Measurements from ENCODE around the gene DAP. TPM values are rescaled to one million over a fixed set of nuclear protein-coding genes. Genes with fewer than 3 reads are reported as not detected.

DAP gene
- total and polyA plus RNA-seq, 2 donors from 2014 or later: 123 to 133 TPM

GRCh38 chr5:10690460-10691440 lies 70.3 kb downstream of the DAP start:
- FAIRE-seq (no peak), DNase-seq (no peak)
- H3K4me3 ChIP-seq (ENCODE audit: low read length in 3 of 3): no peak overlapping the region
- H3K27me3 ChIP-seq (ENCODE audit: control insufficient read depth, insufficient read depth, low read length): no peaks in the 10 kb centered on the region
- no peak overlapping the region for H3K27ac ChIP-seq (ENCODE audit: low read depth in 2 of 2, low read length in 2 of 2)
- peaks cover 0 to 4% (median 0%) of the 10 kb centered on the region in 3 donors for H3K4me1 ChIP-seq (ENCODE audit: control insufficient read depth in 2 of 3, insufficient read depth in 2 of 3, low read depth in 1 of 3, low read length in 3 of 3)
- TF ChIP-seq CTCF (IDR thresholded peaks at IDR 0.05; ENCODE audit: borderline replicate concordance, extremely low read depth, insufficient read depth): no peak
- intact Hi-C loops (cut with DNase I): no loop called here
- no peaks in the 10 kb centered on the region for H3K36me3 ChIP-seq (ENCODE audit: control insufficient read depth in 2 of 3, insufficient read depth in 3 of 3, low read length in 3 of 3)
- H3K9ac ChIP-seq (ENCODE audit: low read length in 3 of 3): no peak overlapping the region
- H3K9me3 ChIP-seq (ENCODE audit: control insufficient read depth in 2 of 3, insufficient read depth in 1 of 3, low read length in 3 of 3): peaks cover 0 to 5% (median 0%) of the 10 kb centered on the region in 3 donors

- no peaks in the 10 kb centered on the region for H3K27me3 ChIP-seq (ENCODE audit: control insufficient read depth, insufficient read depth, low read length)
- TF ChIP-seq CTCF (IDR thresholded peaks at IDR 0.05; ENCODE audit: borderline replicate concordance, extremely low read depth, insufficient read depth): peak; percentile 19
- H3K36me3 ChIP-seq (ENCODE audit: control insufficient read depth in 2 of 3, insufficient read depth in 3 of 3, low read length in 3 of 3): no peaks in the 10 kb centered on the region
- H3K27ac ChIP-seq (ENCODE audit: low read depth in 2 of 2, low read length in 2 of 2): no peak overlapping the region
- intact Hi-C loops (cut with DNase I): no loop called here
- H3K4me1 ChIP-seq (ENCODE audit: control insufficient read depth in 2 of 3, insufficient read depth in 2 of 3, low read depth in 1 of 3, low read length in 3 of 3): peaks cover 0 to 2% (median 0%) of the 10 kb centered on the region in 3 donors
- no peak overlapping the region for H3K4me3 ChIP-seq (ENCODE audit: low read length in 3 of 3)
- H3K9me3 ChIP-seq (ENCODE audit: control insufficient read depth in 2 of 3, insufficient read depth in 1 of 3, low read length in 3 of 3): peaks cover 0 to 5% (median 0%) of the 10 kb centered on the region in 3 donors
- no peak overlapping the region for H3K9ac ChIP-seq (ENCODE audit: low read length in 3 of 3)
- FAIRE-seq (no peak), DNase-seq (no peak)
Measured at GRCh38 chr5:10689391-10690081, 71.5 kb downstream of the DAP start.

- no peak for TF ChIP-seq CTCF (IDR thresholded peaks at IDR 0.05; ENCODE audit: borderline replicate concordance, extremely low read depth, insufficient read depth)
- DNase-seq (no peak), FAIRE-seq (no peak)
- no peak overlapping the region for H3K27ac ChIP-seq (ENCODE audit: low read depth in 2 of 2, low read length in 2 of 2)
- no peaks in the 10 kb centered on the region for H3K27me3 ChIP-seq (ENCODE audit: control insufficient read depth, insufficient read depth, low read length)
- intact Hi-C loops (cut with DNase I): no loop called here
- no peaks in the 10 kb centered on the region for H3K4me1 ChIP-seq (ENCODE audit: control insufficient read depth in 2 of 3, insufficient read depth in 2 of 3, low read depth in 1 of 3, low read length in 3 of 3)
- H3K9me3 ChIP-seq (ENCODE audit: control insufficient read depth in 2 of 3, insufficient read depth in 1 of 3, low read length in 3 of 3): peaks cover 0 to 5% (median 0%) of the 10 kb centered on the region in 3 donors
- H3K4me3 ChIP-seq (ENCODE audit: low read length in 3 of 3): no peak overlapping the region
- H3K36me3 ChIP-seq (ENCODE audit: control insufficient read depth in 2 of 3, insufficient read depth in 3 of 3, low read length in 3 of 3): no peaks in the 10 kb centered on the region
- no peak overlapping the region for H3K9ac ChIP-seq (ENCODE audit: low read length in 3 of 3)
Measured at GRCh38 chr5:10688651-10689171, 72.3 kb downstream of the DAP start.
